OCI-LY3 (cell line): ENCODE data around the gene PLCL1.

Experiments used
- H2AFZ ChIP-seq: fragments of 200-600, 300-600 bp; shearing (Covaris generic); 2 replicates; pipeline ENCODE4 v1.6.0; 2014; ENCODE audit warnings: antibody characterized with exemption, low read depth, low read length
- H3K27ac ChIP-seq: fragments of 200-600, 300-600 bp; sonication (generic); 2 replicates; pipeline ENCODE4 v1.5.1; 2014; ENCODE audit warnings: mild to moderate bottlenecking, low read length, moderate library complexity, mixed read lengths
- H3K27me3 ChIP-seq: fragments of 200-600, 300-600 bp; sonication (generic); 2 replicates; pipeline ENCODE4 v1.6.1; 2014; ENCODE audit warnings: low read depth, low read length, mixed read lengths
- H3K36me3 ChIP-seq: fragments of 200-600, 300-600 bp; sonication (generic); replicated peaks from 2 replicates; pipeline ENCODE3; 2014; ENCODE audit warnings: low read depth, low read length, mixed read lengths
- H3K4me1 ChIP-seq: fragments of 300-600, 200-600 bp; sonication (generic); 2 replicates; pipeline ENCODE4 v1.6.1; 2014; ENCODE audit warnings: low read length, mixed read lengths
- H3K4me2 ChIP-seq: fragments of 200-600, 300-600 bp; sonication (generic); 2 replicates; pipeline ENCODE4 v1.6.1; 2014; ENCODE audit warnings: low read length, mixed read lengths
- H3K4me3 ChIP-seq: fragments of 300-600, 200-600 bp; sonication (generic); 2 replicates; pipeline ENCODE4 v1.5.1; 2014; ENCODE audit warnings: antibody characterized with exemption, mild to moderate bottlenecking, low read length, moderate library complexity
- H3K79me2 ChIP-seq: fragments of 300-600, 200-600 bp; shearing (Covaris generic); 2 replicates; pipeline ENCODE4 v1.6.1; 2014; ENCODE audit warnings: mild to moderate bottlenecking, low read length, mixed read lengths
- H3K9ac ChIP-seq: fragments of 300-600, 200-600 bp; shearing (Covaris generic); 2 replicates; pipeline ENCODE4 v1.6.0; 2014; ENCODE audit warnings: mild to moderate bottlenecking, low read length, moderate library complexity
- H3K9me3 ChIP-seq: fragments of 200-600, 300-600 bp; shearing (Covaris generic); 2 replicates; pipeline ENCODE4 v1.6.1; 2014; ENCODE audit warnings: low read length, mixed read lengths; ENCODE audit not compliant: insufficient read depth
- H4K20me1 ChIP-seq: fragments of 200-600, 300-600 bp; sonication (generic); 2 replicates; pipeline ENCODE4 v1.6.1; 2016; ENCODE audit warnings: low read length, mixed read lengths; ENCODE audit not compliant: insufficient read depth
- EZH2phosphoT487 ChIP-seq: fragments of 200-600 bp; shearing (Covaris generic); IDR thresholded peaks from 2 replicates; pipeline ENCODE4 v1.6.1; 2018; ENCODE audit warnings: antibody characterized with exemption, mixed run types, low read depth
- TF ChIP-seq, protein P1 (sequence below): fragments of 200-600, 300-600 bp; sonication (generic); IDR thresholded peaks from 2 replicates; pipeline ENCODE4 v1.5.1; 2014; ENCODE audit warnings: antibody characterized with exemption, low read length, low read depth

Gene PLCL1

DNA sequence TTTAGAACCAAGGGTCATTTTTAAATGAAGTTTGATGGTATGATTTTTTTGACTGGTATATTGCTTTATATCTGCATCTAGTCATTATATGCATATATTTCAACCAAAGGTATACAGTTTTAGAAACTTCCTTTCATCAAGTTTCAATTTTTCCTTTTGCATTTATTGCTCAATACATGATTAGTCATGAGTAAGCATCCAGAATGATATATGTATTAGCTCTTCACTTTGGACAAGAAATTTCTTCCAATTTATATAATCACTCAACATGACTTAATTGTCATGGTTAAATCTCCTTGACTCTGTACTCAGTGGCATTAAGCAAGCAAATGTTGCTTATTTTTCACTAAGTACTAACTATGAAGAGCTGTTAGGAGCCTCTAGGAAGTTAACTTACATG is 123.6 kb downstream of the PLCL1 start:
- Histone ChIP-seq H3K4me3 (no peak overlapping the region), H3K9me3 (no peaks in the 10 kb centered on the region), H3K27me3 (no peaks in the 10 kb centered on the region), H3K4me1 (no peaks in the 10 kb centered on the region), H3K79me2 (no peaks in the 10 kb centered on the region), H3K27ac (no peak overlapping the region), H3K36me3 (no peaks in the 10 kb centered on the region), H3K4me2 (no peak overlapping the region), H3K9ac (no peak overlapping the region), H4K20me1 (no peaks in the 10 kb centered on the region), H2AFZ (no peak overlapping the region)
- no peak for TF ChIP-seq EZH2phosphoT487
- TF ChIP-seq, protein P1, sequence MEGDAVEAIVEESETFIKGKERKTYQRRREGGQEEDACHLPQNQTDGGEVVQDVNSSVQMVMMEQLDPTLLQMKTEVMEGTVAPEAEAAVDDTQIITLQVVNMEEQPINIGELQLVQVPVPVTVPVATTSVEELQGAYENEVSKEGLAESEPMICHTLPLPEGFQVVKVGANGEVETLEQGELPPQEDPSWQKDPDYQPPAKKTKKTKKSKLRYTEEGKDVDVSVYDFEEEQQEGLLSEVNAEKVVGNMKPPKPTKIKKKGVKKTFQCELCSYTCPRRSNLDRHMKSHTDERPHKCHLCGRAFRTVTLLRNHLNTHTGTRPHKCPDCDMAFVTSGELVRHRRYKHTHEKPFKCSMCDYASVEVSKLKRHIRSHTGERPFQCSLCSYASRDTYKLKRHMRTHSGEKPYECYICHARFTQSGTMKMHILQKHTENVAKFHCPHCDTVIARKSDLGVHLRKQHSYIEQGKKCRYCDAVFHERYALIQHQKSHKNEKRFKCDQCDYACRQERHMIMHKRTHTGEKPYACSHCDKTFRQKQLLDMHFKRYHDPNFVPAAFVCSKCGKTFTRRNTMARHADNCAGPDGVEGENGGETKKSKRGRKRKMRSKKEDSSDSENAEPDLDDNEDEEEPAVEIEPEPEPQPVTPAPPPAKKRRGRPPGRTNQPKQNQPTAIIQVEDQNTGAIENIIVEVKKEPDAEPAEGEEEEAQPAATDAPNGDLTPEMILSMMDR, result no peak

DNA sequence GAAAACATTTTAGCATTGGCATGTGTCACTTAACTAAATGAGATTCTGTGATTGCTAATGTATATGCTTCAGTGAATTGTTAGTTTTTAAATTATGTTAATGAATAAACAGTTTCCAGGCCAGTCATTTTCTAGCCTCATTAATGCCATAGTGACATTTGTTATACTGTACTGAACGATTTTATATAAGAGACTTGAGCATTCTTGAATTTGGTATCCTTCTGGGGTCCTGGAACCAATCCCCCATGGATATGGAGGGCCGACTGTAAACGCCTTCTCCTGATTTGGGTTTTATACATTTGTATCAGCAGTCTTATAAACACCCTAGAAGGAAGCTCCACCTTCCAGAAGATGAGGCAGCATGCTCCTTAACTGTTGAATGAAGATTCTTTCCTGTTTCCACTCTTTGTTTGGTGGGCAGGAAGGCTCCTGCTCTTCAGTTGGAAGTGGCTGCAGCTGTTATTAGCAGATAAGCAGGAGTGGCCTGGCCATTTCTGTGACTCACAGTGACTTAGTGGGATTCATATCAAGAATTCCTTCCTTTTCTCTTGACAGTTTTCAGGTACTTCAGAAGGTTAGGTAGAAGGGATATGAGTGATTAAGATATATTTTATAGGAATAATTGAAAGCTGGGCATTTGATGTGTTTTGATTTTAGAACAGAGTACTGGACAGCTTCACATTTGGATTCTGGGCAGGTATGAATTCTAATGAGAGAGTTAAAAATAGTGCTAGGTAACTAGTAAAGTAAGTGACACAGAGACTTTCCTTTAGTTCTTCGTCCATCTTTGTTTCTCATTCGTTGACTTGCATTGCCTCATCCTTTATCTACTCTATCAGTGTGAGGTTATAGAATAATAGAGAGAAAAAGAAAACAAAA is 124.9 kb downstream of the PLCL1 start:
- Histone ChIP-seq H3K9ac (no peak overlapping the region), H3K27me3 (no peaks in the 10 kb centered on the region), H3K27ac (no peak overlapping the region), H3K9me3 (no peaks in the 10 kb centered on the region), H2AFZ (no peak overlapping the region), H3K4me1 (no peaks in the 10 kb centered on the region), H3K4me2 (no peak overlapping the region), H4K20me1 (no peaks in the 10 kb centered on the region), H3K79me2 (no peaks in the 10 kb centered on the region), H3K36me3 (no peaks in the 10 kb centered on the region), H3K4me3 (no peak overlapping the region)
- no peak for TF ChIP-seq EZH2phosphoT487

DNA sequence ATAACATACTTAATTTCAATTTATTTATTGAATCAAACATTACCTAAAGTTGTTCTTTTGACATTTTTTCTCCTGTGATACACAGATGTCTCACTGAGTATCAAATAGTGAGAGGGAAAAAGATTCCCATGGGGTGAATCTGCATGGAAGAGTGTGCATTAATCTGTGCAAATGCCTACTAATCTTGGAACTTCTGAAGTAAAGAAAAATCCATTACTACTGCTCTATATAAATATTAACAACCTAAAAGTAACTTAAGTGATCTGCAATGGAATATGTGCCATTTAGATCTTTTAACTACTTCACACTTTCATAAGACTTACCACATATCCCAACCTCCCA is 125.5 kb downstream of the PLCL1 start:
- H3K9me3 ChIP-seq, result no peaks in the 10 kb centered on the region
- H3K4me1 ChIP-seq, result no peaks in the 10 kb centered on the region
- no peak for TF ChIP-seq EZH2phosphoT487
- TF ChIP-seq, protein P1, result no peak
- H3K27me3 ChIP-seq, result no peaks in the 10 kb centered on the region
- H2AFZ ChIP-seq, result no peak overlapping the region
- H3K4me2 ChIP-seq, result no peak overlapping the region
- H3K27ac ChIP-seq, result no peak overlapping the region
- no peak overlapping the region for H3K9ac ChIP-seq
- H4K20me1 ChIP-seq, result no peaks in the 10 kb centered on the region
- no peaks in the 10 kb centered on the region for H3K36me3 ChIP-seq
- H3K4me3 ChIP-seq, result no peak overlapping the region
- no peaks in the 10 kb centered on the region for H3K79me2 ChIP-seq

DNA sequence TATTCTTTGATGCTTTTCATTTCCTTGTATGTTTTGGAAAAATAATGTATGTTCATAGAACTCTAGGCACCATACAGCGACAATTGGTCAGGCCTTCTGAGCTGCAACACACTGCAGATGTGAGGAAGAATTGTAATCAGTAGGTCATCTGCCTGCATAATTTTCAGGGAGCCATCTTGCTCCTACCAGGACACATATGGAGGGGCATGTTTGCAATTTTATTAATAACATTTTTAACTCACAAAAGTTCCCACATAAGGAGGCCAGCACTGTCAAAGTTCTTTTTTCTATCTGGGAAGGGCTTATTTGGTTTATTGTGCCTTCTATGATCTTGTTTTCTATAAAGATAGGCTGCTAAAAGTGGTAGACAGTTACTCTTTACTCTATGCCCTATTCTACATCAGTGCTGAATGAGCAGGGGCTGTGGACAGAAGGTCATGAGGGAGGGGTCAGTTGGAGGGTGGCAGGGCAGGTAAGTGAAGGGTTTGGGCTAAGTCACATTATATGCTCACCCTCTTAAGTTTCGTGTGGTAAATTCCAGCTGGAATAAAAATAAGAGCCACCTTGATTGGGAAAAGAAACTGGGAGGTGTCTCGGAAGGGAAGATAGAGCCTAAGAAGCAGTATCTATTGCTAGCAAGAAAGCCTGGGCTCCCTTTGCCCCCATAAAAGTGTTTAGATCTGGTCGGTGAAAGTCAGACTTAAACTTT is 126.3 kb downstream of the PLCL1 start:
- no peaks in the 10 kb centered on the region for H3K36me3 ChIP-seq
- H3K4me1 ChIP-seq, result no peaks in the 10 kb centered on the region
- H2AFZ ChIP-seq, result no peak overlapping the region
- H3K4me2 ChIP-seq, result no peak overlapping the region
- H3K27me3 ChIP-seq, result no peaks in the 10 kb centered on the region
- H3K27ac ChIP-seq, result no peak overlapping the region
- no peaks in the 10 kb centered on the region for H3K9me3 ChIP-seq
- H4K20me1 ChIP-seq, result no peaks in the 10 kb centered on the region
- H3K9ac ChIP-seq, result no peak overlapping the region
- no peaks in the 10 kb centered on the region for H3K79me2 ChIP-seq
- no peak for TF ChIP-seq EZH2phosphoT487
- TF ChIP-seq, protein P1, result no peak
- H3K4me3 ChIP-seq, result no peak overlapping the region
